HG03045 (cell line): ENCODE measurements around the gene ERICH3.
"Not testable (repeated sequence)": the region's sequence is repeated elsewhere in the genome, so short reads cannot be mapped to it uniquely, and the experiment has no call there.

Experiments
- ATAC-seq: cut with Tn5 transposase; IDR thresholded peaks from one replicate; pipeline ENCODE4 v1.9.1; 2021; ENCODE audit warnings: mild to moderate bottlenecking, moderate library complexity; ENCODE audit not compliant: unreplicated experiment

ERICH3 gene

GRCh38 chr1:74679811-74680210 lies 6.2 kb upstream of the ERICH3 start:
- ATAC-seq, result no peak

- no peak for ATAC-seq
Observed at GRCh38 chr1:74677926-74678325, 4.3 kb upstream of the ERICH3 start.

GRCh38 chr1:74674278-74675048 lies 871 bp upstream of the ERICH3 start:
- no peak for ATAC-seq

- ATAC-seq, result not testable (repeated sequence)
Observed at GRCh38 chr1:74670866-74671265, 2.7 kb downstream of the ERICH3 start.

GRCh38 chr1:74654708-74655107 lies 18.9 kb downstream of the ERICH3 start:
- no peak for ATAC-seq

GRCh38 chr1:74652711-74653139 lies 20.9 kb downstream of the ERICH3 start:
- ATAC-seq, result peak; percentile 91

- no peak for ATAC-seq
Observed at GRCh38 chr1:74650561-74650960, 23.0 kb downstream of the ERICH3 start.

GRCh38 chr1:74641876-74642275 lies 31.7 kb downstream of the ERICH3 start:
- ATAC-seq, result no peak

- no peak for ATAC-seq
Observed at GRCh38 chr1:74641161-74641560, 32.4 kb downstream of the ERICH3 start.

- no peak for ATAC-seq
Observed at GRCh38 chr1:74637296-74637695, 36.3 kb downstream of the ERICH3 start.

- no peak for ATAC-seq
Observed at GRCh38 chr1:74629283-74629682, 44.3 kb downstream of the ERICH3 start.

GRCh38 chr1:74623716-74624115 lies 49.9 kb downstream of the ERICH3 start:
- ATAC-seq, result no peak

- ATAC-seq, result no peak
Observed at GRCh38 chr1:74620242-74620641, 53.4 kb downstream of the ERICH3 start.

GRCh38 chr1:74618974-74619373 lies 54.6 kb downstream of the ERICH3 start:
- no peak for ATAC-seq

- no peak for ATAC-seq
Observed at GRCh38 chr1:74613894-74614293, 59.7 kb downstream of the ERICH3 start.

GRCh38 chr1:74611887-74612286 lies 61.7 kb downstream of the ERICH3 start:
- no peak for ATAC-seq

- no peak for ATAC-seq
Observed at GRCh38 chr1:74610961-74611360, 62.6 kb downstream of the ERICH3 start.

GRCh38 chr1:74609810-74610371 lies 63.7 kb downstream of the ERICH3 start:
- ATAC-seq, result no peak

- ATAC-seq, result no peak
Observed at GRCh38 chr1:74596717-74597116, 76.9 kb downstream of the ERICH3 start.

GRCh38 chr1:74593887-74594866 lies 79.4 kb downstream of the ERICH3 start:
- ATAC-seq, result no peak

- no peak for ATAC-seq
Observed at GRCh38 chr1:74592580-74593355, 80.8 kb downstream of the ERICH3 start.
